HCT116 (cell line): ENCODE results near the gene LMAN2L.

Source experiments
- CEBPB ChIP-seq: IDR thresholded peaks from 2 replicates; pipeline ENCODE4 v1.6.1; 2012; ENCODE audit warnings: low read depth
- EZH2phosphoT487 ChIP-seq: fragments of 200-600 bp; IDR thresholded peaks from 2 replicates; pipeline ENCODE4 v1.6.1; 2018; ENCODE audit warnings: antibody characterized with exemption, borderline replicate concordance
- POLR2A ChIP-seq: IDR thresholded peaks from 2 replicates; pipeline ENCODE4 v1.7.0; 2011; ENCODE audit warnings: borderline replicate concordance; ENCODE audit not compliant: insufficient read depth, insufficient read length; ENCODE audit errors: extremely low read depth
- POLR2AphosphoS5 ChIP-seq: IDR thresholded peaks from 2 replicates; pipeline ENCODE4 v1.6.1; 2011; ENCODE audit warnings: mild to moderate bottlenecking, low read depth, low read length, moderate library complexity
- RAD21 ChIP-seq: IDR thresholded peaks from 2 replicates; pipeline ENCODE4 v1.6.1; 2012; ENCODE audit warnings: low read depth, mild to moderate bottlenecking
- SIN3A ChIP-seq: IDR thresholded peaks from 2 replicates; pipeline ENCODE4 v1.6.1; 2012; ENCODE audit warnings: low read depth
- SP1 ChIP-seq: IDR thresholded peaks from 2 replicates; pipeline ENCODE4 v1.6.1; 2012; ENCODE audit warnings: low read depth
- TF ChIP-seq, protein P1 (sequence below), 3 experiments: fragments of 200-600 bp in 1 of 3; sonication (generic) in 1 of 3; IDR thresholded peaks in 2 of 3; conservative IDR thresholded peaks in 1 of 3; 2 replicates each; pipeline ENCODE4 v1.5.1; 2012 to 2017; ENCODE audit warnings: low read depth in 2 of 3, low read length in 2 of 3, antibody characterized with exemption in 1 of 3, borderline replicate concordance in 1 of 3, control low read depth in 1 of 3, mild to moderate bottlenecking in 1 of 3, mixed read lengths in 1 of 3, mixed run types in 1 of 3, moderate library complexity in 1 of 3; ENCODE audit not compliant: insufficient read depth in 1 of 3

DNA sequence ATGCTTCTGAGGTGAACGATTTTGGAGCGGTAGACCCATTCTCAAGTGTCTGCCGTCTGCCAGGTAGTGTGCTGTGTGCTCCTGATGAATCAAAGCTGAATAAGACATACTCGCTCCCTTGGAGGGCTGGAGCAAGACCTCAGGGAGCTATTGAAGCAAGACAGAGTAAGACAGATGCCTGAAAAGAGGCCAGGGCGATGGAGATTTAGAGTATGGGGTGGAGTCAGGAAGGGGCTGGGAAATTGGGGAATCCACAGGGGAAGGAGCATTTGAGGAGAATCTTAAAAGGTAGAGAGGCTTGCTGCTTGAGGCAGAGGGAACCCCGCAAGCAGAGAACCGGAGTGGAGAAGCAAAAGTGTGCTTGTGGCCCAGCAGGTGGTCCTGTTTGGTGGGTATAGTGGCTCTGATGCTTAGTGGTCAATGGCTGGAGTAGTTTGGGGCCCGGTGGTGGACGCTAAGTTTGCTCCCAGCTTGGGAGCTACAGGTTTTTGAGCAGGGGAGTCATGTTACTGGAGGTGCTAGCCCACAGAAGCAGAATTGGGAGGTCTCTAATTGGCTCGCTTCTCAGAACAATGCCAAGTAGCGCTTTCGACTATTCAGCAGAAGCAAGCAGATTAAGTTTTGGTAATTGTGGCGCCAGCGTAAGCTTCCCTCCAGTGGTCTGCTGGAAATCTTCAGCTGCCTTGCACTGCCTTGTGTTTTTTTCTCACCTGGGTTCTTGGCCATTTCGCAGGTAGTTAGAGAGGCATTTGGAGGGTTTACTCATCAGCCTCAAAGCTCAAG lies 22.9 kb upstream of the LMAN2L start:
- no peak for TF ChIP-seq POLR2A
- TF ChIP-seq, protein P1, sequence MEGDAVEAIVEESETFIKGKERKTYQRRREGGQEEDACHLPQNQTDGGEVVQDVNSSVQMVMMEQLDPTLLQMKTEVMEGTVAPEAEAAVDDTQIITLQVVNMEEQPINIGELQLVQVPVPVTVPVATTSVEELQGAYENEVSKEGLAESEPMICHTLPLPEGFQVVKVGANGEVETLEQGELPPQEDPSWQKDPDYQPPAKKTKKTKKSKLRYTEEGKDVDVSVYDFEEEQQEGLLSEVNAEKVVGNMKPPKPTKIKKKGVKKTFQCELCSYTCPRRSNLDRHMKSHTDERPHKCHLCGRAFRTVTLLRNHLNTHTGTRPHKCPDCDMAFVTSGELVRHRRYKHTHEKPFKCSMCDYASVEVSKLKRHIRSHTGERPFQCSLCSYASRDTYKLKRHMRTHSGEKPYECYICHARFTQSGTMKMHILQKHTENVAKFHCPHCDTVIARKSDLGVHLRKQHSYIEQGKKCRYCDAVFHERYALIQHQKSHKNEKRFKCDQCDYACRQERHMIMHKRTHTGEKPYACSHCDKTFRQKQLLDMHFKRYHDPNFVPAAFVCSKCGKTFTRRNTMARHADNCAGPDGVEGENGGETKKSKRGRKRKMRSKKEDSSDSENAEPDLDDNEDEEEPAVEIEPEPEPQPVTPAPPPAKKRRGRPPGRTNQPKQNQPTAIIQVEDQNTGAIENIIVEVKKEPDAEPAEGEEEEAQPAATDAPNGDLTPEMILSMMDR (IDR thresholded peaks at IDR 0.05 in 2 of 3, conservative IDR thresholded peaks at IDR 0.05 in 1 of 3; ENCODE audit: borderline replicate concordance in 1 of 3, insufficient read depth in 1 of 3, low read depth in 2 of 3, low read length in 2 of 3) = no peak
- no peak for TF ChIP-seq CEBPB
- TF ChIP-seq RAD21 = no peak
- TF ChIP-seq POLR2AphosphoS5 = no peak
- TF ChIP-seq EZH2phosphoT487 = no peak
- TF ChIP-seq SIN3A = no peak
- TF ChIP-seq SP1 = no peak
